IPS-NIHi11 (cell line): Measurements from ENCODE around the gene SHISA6.

Source experiments
- DNase-seq: peaks from one replicate; pipeline ENCODE4 v3.0.0; 2012; ENCODE audit warnings: mixed read lengths, low spot score

SHISA6 gene

GRCh38 chr17:11240841-11241610, at the start of gene SHISA6:
Gene SHISA6 (plus strand): TSS chr17:11241213.
- DNase-seq: peak; percentile 56

- DNase-seq: no peak
These were observed 45.2 kb upstream of the SHISA6 start for GRCh38 chr17:11195801-11196200.

GRCh38 chr17:11204991-11205390, 36.0 kb upstream of the SHISA6 start:
- no peak for DNase-seq

- no peak for DNase-seq
These were observed 35.4 kb upstream of the SHISA6 start for GRCh38 chr17:11205659-11206058.

- no peak for DNase-seq
These were observed 31.1 kb upstream of the SHISA6 start for GRCh38 chr17:11209906-11210305.

GRCh38 chr17:11212792-11213191, 28.2 kb upstream of the SHISA6 start:
- no peak for DNase-seq

- no peak for DNase-seq
These were observed 24.0 kb upstream of the SHISA6 start for GRCh38 chr17:11216976-11217375.

GRCh38 chr17:11221196-11221595, 19.8 kb upstream of the SHISA6 start:
- no peak for DNase-seq

GRCh38 chr17:11221721-11222120, 19.3 kb upstream of the SHISA6 start:
- DNase-seq: no peak

GRCh38 chr17:11238705-11239104, 2.3 kb upstream of the SHISA6 start:
- DNase-seq: no peak

GRCh38 chr17:11239379-11239970, 1.5 kb upstream of the SHISA6 start:
- DNase-seq: no peak

- DNase-seq: peak; percentile 62
These were observed 772 bp upstream of the SHISA6 start for GRCh38 chr17:11240041-11240840.

GRCh38 chr17:11241611-11242226, 706 bp downstream of the SHISA6 start:
- DNase-seq: no peak

GRCh38 chr17:11242411-11242810, 1.4 kb downstream of the SHISA6 start:
- DNase-seq: no peak

- DNase-seq: no peak
These were observed 3.8 kb downstream of the SHISA6 start for GRCh38 chr17:11244776-11245175.

GRCh38 chr17:11245187-11245586, 4.2 kb downstream of the SHISA6 start:
- DNase-seq: no peak

- no peak for DNase-seq
These were observed 4.8 kb downstream of the SHISA6 start for GRCh38 chr17:11245791-11246190.

GRCh38 chr17:11250161-11250560, 9.1 kb downstream of the SHISA6 start:
- no peak for DNase-seq

- DNase-seq: no peak
These were observed 10.6 kb downstream of the SHISA6 start for GRCh38 chr17:11251561-11252107.

GRCh38 chr17:11252146-11252545, 11.1 kb downstream of the SHISA6 start:
- no peak for DNase-seq

- DNase-seq: peak; percentile 45
These were observed 15.9 kb downstream of the SHISA6 start for GRCh38 chr17:11256877-11257276.

- peak; percentile 31 for DNase-seq
These were observed 23.3 kb downstream of the SHISA6 start for GRCh38 chr17:11264183-11264871.
